SIG-M5 (cell line): ENCODE results near the gene ARHGEF2.
"Not testable (repeated sequence)": the region's sequence is repeated elsewhere in the genome, so short reads cannot be mapped to it uniquely, and the experiment has no call there.

Experiments
- DNase-seq: peaks from one replicate; lab custom pipeline; 2025; lab: John Stamatoyannopoulos, UW

Gene ARHGEF2

DNA sequence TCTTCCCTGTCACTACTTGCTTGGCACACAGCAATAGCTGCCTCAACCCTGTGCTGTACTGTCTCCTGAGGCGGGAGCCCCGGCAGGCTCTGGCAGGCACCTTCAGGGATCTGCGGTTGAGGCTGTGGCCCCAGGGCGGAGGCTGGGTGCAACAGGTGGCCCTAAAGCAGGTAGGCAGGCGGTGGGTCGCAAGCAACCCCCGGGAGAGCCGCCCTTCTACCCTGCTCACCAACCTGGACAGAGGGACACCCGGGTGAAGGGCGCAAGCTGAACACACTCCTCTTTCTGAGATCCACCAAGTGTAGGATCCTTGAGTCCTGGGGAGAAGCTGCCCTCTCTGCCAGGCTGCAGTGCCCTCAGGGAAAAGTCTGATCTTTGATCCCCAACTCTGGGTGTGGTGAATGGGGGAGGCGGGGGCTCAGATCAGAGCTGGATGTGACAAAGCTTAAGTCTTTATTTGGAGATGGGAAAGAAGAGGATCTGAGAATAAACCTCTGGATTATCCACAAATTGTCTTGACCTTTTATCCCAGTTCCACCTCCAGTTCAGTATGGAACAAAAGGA lies 35.7 kb downstream of the ARHGEF2 start:
- DNase-seq: no peak

DNA sequence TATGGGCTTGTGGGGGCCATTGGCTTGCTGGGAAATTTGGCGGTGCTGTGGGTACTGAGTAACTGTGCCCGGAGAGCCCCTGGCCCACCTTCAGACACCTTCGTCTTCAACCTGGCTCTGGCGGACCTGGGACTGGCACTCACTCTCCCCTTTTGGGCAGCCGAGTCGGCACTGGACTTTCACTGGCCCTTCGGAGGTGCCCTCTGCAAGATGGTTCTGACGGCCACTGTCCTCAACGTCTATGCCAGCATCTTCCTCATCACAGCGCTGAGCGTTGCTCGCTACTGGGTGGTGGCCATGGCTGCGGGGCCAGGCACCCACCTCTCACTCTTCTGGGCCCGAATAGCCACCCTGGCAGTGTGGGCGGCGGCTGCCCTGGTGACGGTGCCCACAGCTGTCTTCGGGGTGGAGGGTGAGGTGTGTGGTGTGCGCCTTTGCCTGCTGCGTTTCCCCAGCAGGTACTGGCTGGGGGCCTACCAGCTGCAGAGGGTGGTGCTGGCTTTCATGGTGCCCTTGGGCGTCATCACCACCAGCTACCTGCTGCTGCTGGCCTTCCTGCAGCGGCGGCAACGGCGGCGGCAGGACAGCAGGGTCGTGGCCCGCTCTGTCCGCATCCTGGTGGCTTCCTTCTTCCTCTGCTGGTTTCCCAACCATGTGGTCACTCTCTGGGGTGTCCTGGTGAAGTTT lies 36.4 kb downstream of the ARHGEF2 start:
- DNase-seq: no peak

GRCh38 chr1:155940993-155941844 lies 37.1 kb downstream of the ARHGEF2 start, which contains the start of gene RXFP4:
TSS of gene RXFP4 (plus strand) at chr1:155941638. CDS start at chr1:155941710, 72 bp downstream.
- DNase-seq: no peak

DNA sequence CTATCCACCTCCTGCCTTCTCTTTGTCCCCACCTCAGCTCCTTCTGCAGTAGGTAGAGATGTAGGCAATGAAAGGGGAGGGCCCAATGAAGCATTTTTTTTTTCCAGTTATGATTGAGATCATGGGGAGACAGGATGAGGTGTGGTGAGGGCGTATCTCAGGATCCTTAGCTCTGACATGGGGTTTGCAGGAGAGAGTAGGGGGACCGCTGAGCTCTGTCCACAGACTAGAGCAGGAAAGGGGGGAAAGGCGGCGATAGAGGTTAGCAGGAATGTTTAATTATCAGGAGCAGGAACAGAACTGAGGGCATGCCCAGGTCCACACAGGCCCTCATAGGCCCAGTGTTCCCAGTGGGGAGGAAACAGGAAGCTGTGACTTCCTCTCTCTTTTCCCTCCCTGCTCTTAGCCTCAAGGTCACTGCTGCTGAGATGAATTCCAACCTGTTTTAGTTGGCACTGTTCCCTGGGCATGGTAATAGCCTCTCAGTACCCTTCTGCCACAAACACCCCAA lies 37.8 kb downstream of the ARHGEF2 start:
- no peak for DNase-seq

- DNase-seq: no peak
Measured at GRCh38 chr1:155938220-155938627, 40.1 kb downstream of the ARHGEF2 start.

DNA sequence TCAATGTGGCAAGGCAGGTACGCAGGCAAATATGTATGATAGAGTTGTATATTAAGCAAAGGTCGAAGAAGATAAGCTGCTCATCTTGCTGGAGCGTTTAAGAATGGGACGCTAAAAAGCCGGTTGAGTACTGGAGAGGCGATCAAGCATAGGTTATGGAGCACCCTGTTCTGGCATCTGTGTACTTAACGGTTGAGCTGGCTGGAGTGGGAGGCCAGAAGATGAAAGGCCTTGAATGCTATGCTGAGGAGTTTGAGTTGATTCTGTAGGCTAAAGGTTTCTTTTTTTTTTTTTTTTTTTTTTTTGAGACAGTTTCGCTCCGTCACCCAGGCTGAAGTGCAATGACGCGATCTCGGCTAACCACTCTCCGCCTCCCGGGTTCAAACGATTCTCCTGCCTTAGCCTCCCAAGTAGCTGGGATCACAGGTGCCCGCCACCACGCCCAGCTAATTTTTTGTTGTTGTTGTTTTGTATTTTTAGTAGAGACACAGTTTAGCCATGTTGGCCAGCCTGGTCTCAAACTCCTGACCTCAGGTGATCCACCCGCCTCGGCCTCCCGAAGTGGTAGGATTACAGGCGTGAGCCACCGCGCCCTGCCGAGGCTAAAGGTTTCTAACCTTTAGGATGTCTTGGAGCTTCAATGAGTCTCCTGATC lies 43.3 kb downstream of the ARHGEF2 start:
- no peak for DNase-seq

- DNase-seq: peak; percentile 99
Measured at GRCh38 chr1:155934097-155934935, 44.0 kb downstream of the ARHGEF2 start, which contains the start of gene KHDC4. TSS of gene KHDC4 (minus strand) at chr1:155934413. CDS start at chr1:155934373, 40 bp downstream.

DNA sequence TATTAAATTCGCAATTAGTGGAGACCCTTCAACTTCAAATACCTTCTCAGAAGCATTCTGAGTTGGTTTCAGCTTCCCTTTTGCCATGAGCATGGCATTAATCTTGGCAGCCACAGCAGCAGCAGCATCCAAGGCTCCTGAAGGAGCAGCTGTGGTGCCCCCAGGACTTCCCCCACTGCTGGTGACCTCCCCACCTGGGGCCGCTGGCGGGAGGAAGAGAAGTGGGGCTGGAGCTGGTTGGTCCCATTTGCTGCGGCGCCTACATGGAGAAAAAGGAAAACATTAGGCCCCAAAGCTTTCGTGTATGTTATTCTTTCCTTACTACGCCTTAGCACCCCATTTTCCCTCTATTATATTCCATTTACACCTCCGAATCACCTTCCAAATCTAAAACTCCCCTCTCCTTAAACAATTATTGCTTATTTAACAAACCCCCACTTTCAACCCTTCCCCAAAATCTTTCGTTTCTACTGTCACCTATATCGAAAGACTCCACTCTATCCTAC lies 44.7 kb downstream of the ARHGEF2 start:
- no peak for DNase-seq

DNA sequence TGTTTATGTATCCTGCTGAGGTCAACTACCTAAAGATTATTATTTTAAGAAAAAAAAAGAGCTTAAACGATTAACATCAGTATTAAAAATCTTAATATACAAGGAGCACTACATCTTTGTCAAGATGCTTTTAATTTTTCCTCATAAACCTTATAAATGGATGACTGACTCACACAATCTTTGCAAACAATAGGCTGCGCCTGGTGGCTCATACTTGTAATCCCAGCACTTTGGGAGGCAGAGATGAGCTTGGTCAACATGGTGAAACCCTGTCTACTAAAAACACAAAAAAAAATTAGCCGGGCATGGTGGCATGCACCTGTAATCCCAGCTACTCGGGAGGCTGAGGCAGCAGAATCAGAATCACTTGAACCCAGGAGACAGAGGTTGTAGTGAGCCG lies 45.9 kb downstream of the ARHGEF2 start:
- no peak for DNase-seq

GRCh38 chr1:155932081-155932480 lies 46.3 kb downstream of the ARHGEF2 start:
- DNase-seq: no peak

DNA sequence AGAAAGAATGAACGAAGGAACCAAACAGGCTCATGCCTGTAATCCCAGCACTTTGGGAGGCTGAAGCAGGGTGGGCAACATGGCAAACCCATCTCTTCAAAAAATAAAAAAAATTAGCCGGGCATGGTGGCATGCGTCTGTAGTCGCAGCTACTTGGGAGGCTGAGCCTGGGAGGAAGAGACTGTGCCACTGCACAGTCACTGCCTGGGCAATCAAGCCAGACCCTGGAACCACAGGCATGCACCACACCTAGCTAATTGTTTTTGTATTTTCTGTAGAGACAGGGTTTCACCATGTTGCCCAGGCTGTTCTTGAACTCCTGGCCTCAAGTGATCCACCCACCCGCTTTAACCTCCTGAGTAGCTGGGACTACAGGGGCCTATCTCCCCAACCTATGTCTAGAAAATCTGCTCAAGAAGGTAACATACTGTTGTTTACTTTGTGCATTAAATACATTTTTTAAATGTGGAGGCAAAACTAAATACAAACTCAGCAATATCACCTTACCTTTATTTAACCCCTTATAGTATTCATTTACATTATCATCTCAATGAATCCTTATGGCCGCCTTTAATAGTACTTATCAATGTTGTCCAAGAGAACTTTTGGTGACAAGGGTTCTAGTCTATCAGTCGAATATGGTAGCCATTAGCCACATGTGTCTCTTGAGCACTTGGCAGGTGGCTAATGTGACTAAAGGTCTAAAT lies 46.9 kb downstream of the ARHGEF2 start:
- no peak for DNase-seq

DNA sequence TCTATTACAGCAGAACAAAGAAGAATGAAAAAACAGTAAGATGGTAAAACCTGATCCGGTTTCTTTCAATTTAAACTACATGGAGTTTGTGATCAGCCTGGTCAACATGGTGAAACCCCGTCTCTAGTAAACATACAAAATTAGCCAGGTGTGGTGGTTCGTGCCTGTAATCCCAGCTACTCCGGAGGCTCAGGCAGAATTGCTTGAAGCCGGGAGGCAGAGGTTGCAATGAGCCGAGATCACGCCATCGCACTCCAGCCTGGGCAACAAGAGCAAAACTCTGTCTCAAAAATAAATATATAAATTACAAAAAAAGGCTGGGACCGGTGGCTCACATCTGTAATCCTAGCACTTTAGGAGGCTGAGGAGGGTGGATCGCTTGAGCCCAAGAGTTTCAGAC lies 47.6 kb downstream of the ARHGEF2 start:
- DNase-seq: not testable (repeated sequence)

DNA sequence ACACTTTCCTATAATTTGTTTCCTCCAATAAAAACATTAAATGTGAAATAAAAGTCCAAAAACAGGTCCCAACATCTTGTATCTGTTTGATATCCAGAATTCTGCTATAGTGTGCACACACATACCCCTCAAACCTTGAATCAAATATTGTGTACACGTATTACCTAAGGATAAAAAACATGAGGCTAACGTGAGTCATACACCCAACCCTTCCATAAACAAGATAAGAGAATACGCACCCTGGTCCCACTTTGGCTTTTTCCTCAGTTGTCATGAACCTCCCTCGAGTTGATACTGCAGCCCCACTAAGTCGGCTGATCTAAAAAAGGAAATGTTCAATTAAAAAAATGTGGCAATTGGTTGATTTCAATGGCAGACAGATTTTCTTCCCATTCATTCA lies 49.3 kb downstream of the ARHGEF2 start:
- DNase-seq: no peak

GRCh38 chr1:155925506-155925905 lies 52.8 kb downstream of the ARHGEF2 start:
- no peak for DNase-seq

DNA sequence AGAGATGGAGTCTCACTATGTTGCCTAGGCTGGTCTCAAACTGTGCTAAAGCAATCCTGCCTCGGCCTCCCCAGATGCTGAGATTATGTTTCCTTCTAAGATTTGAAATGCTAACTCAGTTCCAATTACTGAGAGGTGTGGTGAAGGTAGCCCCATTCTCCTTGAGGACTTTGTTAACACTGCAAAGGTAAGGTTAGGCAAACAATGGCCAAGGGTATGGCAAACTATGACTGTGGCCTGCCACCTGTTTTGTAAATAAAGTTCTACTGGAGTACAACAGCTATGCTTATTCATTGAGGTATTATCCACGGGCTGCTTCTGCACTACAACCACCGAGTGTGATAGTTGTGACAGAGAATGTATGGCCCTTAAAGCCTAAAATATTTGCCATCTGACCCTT lies 57.6 kb downstream of the ARHGEF2 start:
- no peak for DNase-seq

GRCh38 chr1:155919801-155920200 lies 58.5 kb downstream of the ARHGEF2 start:
- DNase-seq: no peak

GRCh38 chr1:155918660-155919059 lies 59.7 kb downstream of the ARHGEF2 start:
- no peak for DNase-seq

DNA sequence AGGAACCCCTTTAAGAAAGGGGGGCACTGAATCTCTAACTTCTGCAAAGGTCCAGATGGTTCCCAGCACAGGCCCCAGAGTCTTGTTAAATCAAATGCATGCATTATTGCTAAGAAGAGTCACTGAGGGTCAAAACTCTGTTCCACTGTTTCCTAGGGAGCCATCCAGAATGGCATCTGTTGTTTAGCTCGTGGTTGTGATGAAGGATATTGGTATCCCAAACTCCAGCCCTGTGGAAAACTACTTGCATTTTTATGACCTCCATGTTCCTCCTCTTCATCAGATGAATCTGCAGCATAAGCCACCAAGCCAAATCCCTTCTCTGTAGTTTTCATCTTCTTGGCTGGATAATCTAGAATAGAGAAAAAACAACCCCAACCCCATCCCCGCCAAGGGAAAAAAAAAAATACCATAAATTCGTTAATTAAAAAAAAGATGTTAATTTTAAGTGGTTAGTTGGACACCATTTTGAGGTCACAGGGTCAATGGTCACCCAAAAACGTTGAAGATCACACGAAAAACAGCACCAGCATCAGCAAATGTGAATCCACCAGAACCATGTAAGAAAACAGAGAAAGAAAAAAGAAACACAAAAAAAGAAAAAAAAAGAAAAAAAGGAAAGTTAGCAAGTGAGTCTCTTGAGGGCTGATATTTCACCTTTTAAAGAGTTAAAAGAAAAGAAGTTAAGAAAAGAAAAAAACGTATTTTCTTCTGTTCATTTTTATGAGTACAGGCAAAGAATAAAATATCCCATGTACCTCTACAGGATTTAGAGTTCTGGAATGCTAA lies 64.2 kb downstream of the ARHGEF2 start:
- DNase-seq: no peak

GRCh38 chr1:155912056-155912536 lies 66.3 kb downstream of the ARHGEF2 start:
- no peak for DNase-seq
